Measurements from ENCODE around the gene AFF3. TPM values are rescaled to one million over a fixed set of nuclear protein-coding genes. Genes with fewer than 3 reads are reported as not detected.

AFF3 gene
- total RNA-seq, 2 donors from 2014 or later: 10.8 to 16.2 TPM

GRCh38 chr2:99862566-99862965 is 279.8 kb downstream of the AFF3 start:
- TF ChIP-seq CTCF (IDR thresholded peaks at IDR 0.05): no peak
- H3K4me3 ChIP-seq: no peak overlapping the region
- DNase-seq (ENCODE audit: low spot score): no peak
- no peaks in the 10 kb centered on the region for H3K9me3 ChIP-seq
- H3K27me3 ChIP-seq: no peaks in the 10 kb centered on the region
- no peak overlapping the region for H3K27ac ChIP-seq
- peaks cover 0 to 25% of the 10 kb centered on the region in 2 donors for H3K4me1 ChIP-seq
- H3K36me3 ChIP-seq: no peaks in the 10 kb centered on the region

GRCh38 chr2:99861376-99861760 is 281.0 kb downstream of the AFF3 start:
- TF ChIP-seq CTCF (IDR thresholded peaks at IDR 0.05): no peak
- Histone ChIP-seq H3K9me3 (no peaks in the 10 kb centered on the region), H3K27ac (no peak overlapping the region), H3K4me3 (no peak overlapping the region), H3K36me3 (no peaks in the 10 kb centered on the region), H3K4me1 (peaks cover 0 to 25% of the 10 kb centered on the region in 2 donors), H3K27me3 (no peaks in the 10 kb centered on the region)
- DNase-seq (ENCODE audit: low spot score): no peak

GRCh38 chr2:99860720-99861375 is 281.5 kb downstream of the AFF3 start:
- H3K4me1 ChIP-seq: peaks cover 0 to 25% of the 10 kb centered on the region in 2 donors
- H3K9me3 ChIP-seq: no peaks in the 10 kb centered on the region
- H3K27ac ChIP-seq: no peak overlapping the region
- DNase-seq (ENCODE audit: low spot score): no peak
- H3K4me3 ChIP-seq: no peak overlapping the region
- TF ChIP-seq CTCF (IDR thresholded peaks at IDR 0.05): no peak
- no peaks in the 10 kb centered on the region for H3K27me3 ChIP-seq
- no peaks in the 10 kb centered on the region for H3K36me3 ChIP-seq

GRCh38 chr2:99858951-99859596 is 283.3 kb downstream of the AFF3 start:
- no peak for TF ChIP-seq CTCF (IDR thresholded peaks at IDR 0.05)
- no peaks in the 10 kb centered on the region for H3K9me3 ChIP-seq

GRCh38 chr2:99857867-99858444 is 284.4 kb downstream of the AFF3 start:
- Histone ChIP-seq H3K27ac (no peak overlapping the region), H3K36me3 (no peaks in the 10 kb centered on the region), H3K4me1 (peaks cover 0 to 10% of the 10 kb centered on the region in 2 donors), H3K9me3 (no peaks in the 10 kb centered on the region), H3K4me3 (no peak overlapping the region), H3K27me3 (no peaks in the 10 kb centered on the region)
- TF ChIP-seq CTCF (IDR thresholded peaks at IDR 0.05): no peak
- no peak for DNase-seq (ENCODE audit: low spot score)

More at GRCh38 chr2:99858951-99859596, 283.3 kb downstream of the AFF3 start:
- no peak overlapping the region for H3K4me3 ChIP-seq
- no peaks in the 10 kb centered on the region for H3K36me3 ChIP-seq
- peaks cover 0 to 12% of the 10 kb centered on the region in 2 donors for H3K4me1 ChIP-seq
- DNase-seq (ENCODE audit: low spot score): no peak
- no peak overlapping the region for H3K27ac ChIP-seq
- H3K27me3 ChIP-seq: no peaks in the 10 kb centered on the region
